Cerebellar nuclear complex (tissue), 1 donor: Measurements from ENCODE around the gene VPS25.

ENCODE experiments used
- DNase-seq, 2 experiments: peaks; one replicate each; lab custom pipeline; 2025; lab: John Stamatoyannopoulos, UW

Gene VPS25

GRCh38 chr17:42795465-42795864 is 22.2 kb downstream of the VPS25 start:
- no peak for DNase-seq

DNA sequence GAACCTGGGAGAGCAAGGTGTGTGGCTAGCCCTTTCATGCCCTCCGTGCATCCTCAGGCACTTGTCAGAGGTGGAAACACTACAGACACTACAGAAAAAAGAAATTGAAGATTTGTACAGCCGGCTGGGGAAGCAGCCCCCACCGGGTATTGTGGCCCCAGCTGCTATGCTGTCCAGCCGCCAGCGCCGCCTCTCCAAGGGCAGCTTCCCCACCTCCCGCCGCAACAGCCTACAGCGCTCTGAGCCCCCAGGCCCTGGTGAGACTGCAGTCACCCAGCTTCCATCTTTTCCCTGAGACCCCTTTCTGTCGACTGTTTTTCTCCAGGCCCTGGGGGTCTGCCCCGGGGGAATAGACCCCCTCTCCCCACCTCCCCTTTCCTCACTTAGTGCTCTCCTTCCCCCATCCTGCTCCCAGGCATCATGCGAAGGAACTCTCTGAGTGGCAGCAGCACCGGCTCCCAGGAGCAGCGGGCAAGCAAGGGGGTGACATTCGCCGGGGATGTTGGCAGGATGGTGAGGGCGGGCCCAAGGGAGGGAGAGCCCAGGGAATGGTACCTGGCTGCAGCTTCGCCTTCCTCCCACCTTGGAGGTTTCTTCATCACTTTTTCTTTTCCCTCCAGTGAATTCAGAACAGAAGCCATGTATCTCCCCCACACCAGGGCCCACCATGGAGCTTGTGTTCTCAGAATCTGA is 23.0 kb downstream of the VPS25 start:
- no peak for DNase-seq

GRCh38 chr17:42797067-42798007 is 24.1 kb downstream of the VPS25 start:
- DNase-seq = no peak

- no peak for DNase-seq
These were observed 24.7 kb downstream of the VPS25 start for GRCh38 chr17:42798011-42798382.

GRCh38 chr17:42798383-42799380 is 25.4 kb downstream of the VPS25 start, which contains the start of the genes CNTD1 and COA3:
Gene CNTD1, plus strand, starts transcription at chr17:42798861. Its CDS starts 207 bp downstream, at chr17:42799068.
Gene COA3, minus strand, starts transcription at chr17:42798704. Its CDS starts 23 bp downstream, at chr17:42798681.
- DNase-seq = peak; percentile 48 to 62

DNA sequence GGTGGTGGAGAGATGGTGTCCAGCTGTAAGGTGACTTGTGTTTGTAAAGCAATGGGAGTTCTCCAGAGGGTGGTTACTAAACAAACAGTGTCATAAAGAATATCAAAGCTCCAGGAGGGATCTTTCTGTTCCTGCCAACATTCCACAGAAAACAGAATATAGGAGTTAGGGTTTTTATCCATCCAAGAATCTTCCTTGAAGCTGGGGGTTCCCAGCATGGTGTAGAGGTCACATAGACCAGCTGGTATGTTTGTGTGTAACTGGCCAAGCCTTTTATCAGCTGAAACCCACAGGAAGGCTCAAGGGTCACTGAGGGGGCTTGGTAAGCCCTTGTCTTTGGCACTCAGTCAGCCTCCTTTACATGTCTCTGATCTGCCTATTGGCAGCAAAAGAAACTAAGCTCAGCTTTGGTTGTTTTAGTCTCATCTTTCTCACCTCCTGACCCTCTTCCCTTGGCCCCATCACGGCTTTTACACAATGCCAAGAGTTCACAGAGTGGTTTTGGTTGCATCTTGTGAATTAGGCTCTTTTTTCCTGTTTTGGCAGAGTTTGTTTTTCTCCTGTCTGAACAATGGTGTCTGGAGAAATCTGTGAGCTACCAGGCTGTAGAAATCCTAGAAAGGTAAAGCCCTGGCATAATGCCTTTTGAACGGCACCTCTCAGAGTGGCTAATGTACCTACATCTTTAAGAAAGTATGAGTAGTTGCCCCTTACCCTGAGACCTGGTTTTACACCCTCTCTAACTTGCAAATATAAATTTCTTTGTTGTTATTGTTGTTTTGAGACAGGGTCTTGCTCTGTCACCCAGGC is 30.0 kb downstream of the VPS25 start:
- no peak for DNase-seq

GRCh38 chr17:42804918-42805367 is 31.7 kb downstream of the VPS25 start:
- no peak for DNase-seq

DNA sequence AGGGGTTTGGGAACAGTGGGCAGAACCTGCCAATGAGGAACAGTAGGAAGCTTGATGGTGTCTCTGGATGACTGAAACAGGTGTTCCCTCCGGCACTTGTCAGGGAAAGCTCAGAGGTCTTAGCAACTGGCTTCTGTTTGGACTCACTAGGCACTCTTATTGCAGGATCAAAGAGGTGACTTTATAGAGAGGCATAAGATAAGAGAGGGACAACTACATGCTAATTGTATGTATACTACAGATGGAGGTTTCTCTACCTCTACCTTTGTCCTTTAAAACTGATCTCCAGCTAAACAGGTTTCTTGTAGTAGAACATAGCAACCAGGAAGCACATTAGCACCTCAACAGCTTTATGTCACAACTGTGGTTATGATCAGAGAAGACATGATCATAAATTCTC is 33.0 kb downstream of the VPS25 start:
- no peak for DNase-seq

GRCh38 chr17:42809250-42809649 is 36.0 kb downstream of the VPS25 start:
- peak in 1 of 2 experiments; percentile 0 for DNase-seq

DNA sequence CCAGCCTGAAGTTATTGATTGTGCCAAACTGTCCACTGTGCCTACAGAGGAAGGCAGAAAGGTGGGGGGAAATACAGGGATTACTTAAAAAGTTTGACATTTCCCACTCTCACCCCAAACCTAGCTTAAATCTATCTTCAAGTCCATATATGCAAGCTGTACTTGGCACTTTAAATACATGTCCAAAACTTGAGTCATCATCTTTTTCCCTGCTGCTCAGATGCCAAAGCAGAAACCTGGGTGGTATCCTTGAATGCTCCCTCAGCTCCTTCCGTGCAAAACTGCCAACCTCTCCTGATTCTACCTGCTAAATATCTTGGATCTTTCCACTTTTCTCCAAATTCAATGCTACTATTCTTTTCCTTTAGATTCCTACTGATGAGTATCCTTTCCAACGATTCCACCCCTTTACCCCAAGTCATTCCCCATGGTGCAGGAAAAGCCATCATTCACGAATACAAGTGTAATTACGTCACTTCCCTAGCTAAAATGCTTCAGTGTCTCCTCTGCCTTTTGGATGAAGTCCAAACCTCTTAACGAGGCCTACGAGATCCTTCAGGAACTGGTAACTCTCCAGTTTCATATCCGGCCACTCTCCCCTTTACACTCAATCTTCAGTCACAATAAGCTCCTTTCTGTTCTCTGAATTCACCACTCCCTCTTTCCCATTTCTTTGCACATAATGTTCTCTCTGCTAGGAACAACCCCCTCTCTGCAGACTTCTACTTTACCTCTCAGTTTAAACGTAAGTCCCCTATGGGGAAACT is 41.6 kb downstream of the VPS25 start:
- DNase-seq = no peak

- no peak for DNase-seq
These were observed 44.6 kb downstream of the VPS25 start for GRCh38 chr17:42817866-42818265.

DNA sequence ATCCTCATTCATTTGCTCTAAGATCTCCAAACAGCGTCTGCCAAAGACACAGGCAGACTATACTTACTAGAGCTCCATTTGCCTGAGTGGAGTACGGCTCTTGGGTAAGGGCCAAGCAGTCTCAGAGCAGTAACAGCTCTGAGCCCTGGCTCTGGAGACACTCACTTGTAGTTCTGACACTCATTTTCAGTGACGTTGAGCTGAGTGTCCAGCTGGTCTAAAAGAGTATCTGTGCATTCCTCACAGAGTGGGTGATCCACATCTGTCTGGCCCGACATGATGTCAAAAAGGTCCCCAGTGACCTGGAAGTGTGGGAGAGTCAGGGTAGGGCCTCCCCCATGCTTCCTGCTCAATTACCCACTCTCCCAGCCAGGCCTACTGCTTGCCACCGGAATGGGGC is 45.1 kb downstream of the VPS25 start:
- DNase-seq = no peak

DNA sequence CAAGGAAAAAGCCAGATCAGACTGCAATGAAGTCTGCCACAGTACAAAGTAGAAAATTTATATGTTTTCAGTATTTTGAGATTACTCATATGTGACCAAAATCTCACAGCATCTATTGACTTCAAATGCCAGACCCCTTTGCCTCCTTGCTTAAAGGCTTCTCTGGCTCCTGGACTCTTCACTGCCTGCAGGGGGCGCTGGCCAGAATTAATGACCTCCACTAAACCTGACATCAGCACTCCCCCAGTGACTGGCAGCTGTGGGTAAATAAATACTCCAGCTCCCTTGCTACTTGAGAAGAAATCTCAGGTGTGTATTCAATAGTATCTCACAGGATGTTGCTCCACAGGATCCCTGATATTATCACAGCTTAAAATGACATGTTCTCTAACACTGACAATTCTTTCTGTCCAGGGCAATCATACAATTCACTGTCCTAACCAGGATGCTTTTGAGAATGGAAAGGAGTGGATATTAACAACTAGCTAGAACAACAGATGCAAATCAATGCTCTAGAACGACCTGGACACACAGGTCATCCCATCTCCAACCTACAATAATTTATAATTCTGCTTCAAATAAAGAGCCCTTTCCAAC is 46.8 kb downstream of the VPS25 start:
- no peak for DNase-seq

- DNase-seq = no peak
These were observed 47.9 kb downstream of the VPS25 start for GRCh38 chr17:42821176-42821575.

DNA sequence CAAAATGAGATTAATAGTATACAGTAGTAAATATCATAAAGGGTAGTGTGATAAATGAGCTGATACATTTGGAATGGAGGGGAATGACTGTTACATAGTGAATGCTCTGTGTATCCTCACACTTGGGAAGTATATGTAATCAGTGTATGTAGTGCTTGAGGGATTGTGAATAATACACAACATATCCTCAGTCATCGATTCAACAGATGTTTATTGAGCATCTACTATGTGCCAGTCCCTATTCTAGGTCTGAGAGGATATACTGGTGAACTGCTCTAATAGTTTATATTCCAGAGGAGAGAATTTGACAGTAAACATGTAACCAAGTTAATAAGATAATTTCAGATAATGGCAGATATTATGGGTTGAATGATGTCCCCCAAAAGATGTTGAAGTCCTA is 54.2 kb downstream of the VPS25 start:
- DNase-seq = no peak
